Cardiac septum (tissue), 1 donor: ENCODE results near the gene DEFB113. TPM values are rescaled to one million over a fixed set of nuclear protein-coding genes. Genes with fewer than 3 reads are reported as not detected.
"Not testable (repeated sequence)": the region's sequence is repeated elsewhere in the genome, so short reads cannot be mapped to it uniquely, and the experiment has no call there.

Experiments used
- DNase-seq: peaks from one replicate; pipeline ENCODE4 v3.0.0-alpha.2; 2020; ENCODE audit warnings: low spot score
- intact Hi-C: fragments of 100-400 bp; cut with DNase I; formaldehyde crosslinking; loops from one replicate; pipeline ENCODE4 v1.14.0; 2022
- long read RNA-seq: library from polyadenylated mRNA; unstranded; transcript quantifications from one replicate; pipeline ENCODE4 v2.0.0, GENCODE V29; 2021
- total RNA-seq: library from RNA; stranded (reverse); fragmentation: NEBNext Ultra II Directional; extraction: Animal tissue kit (Norgen Biotek cat#: 25700); gene quantifications from one replicate; pipeline ENCODE4 v1.2.1, GENCODE V29; 2021
- donor health status: DM: no; HTN: no; CAD: no.

Gene DEFB113
- total RNA-seq: not detected
- long read RNA-seq: 0 reads

GRCh38 chr6:49969605-49970004 lies at the start of gene DEFB113:
DEFB113 (minus strand) TSS chr6:49969625; CDS start chr6:49969625, 0 bp downstream.
- no peak for DNase-seq
- intact Hi-C loops: no loop called here

GRCh38 chr6:50007819-50008218 lies 38.4 kb upstream of the DEFB113 start:
- no peak for DNase-seq
- intact Hi-C loops: no loop called here

- intact Hi-C loops: no loop called here
- no peak for DNase-seq
These were observed 33.7 kb upstream of the DEFB113 start for GRCh38 chr6:50003139-50003538.

GRCh38 chr6:49995278-49995677 lies 25.9 kb upstream of the DEFB113 start:
- DNase-seq: no peak
- intact Hi-C loops: no loop called here

GRCh38 chr6:49988900-49989299 lies 19.5 kb upstream of the DEFB113 start:
- intact Hi-C loops: no loop called here
- DNase-seq: no peak

- DNase-seq: no peak
- intact Hi-C loops: no loop called here
These were observed 18.3 kb upstream of the DEFB113 start for GRCh38 chr6:49987749-49988148.

GRCh38 chr6:49986551-49986950 lies 17.1 kb upstream of the DEFB113 start:
- no peak for DNase-seq
- intact Hi-C loops: no loop called here

GRCh38 chr6:49982046-49982445 lies 12.6 kb upstream of the DEFB113 start:
- no peak for DNase-seq
- intact Hi-C loops: no loop called here

GRCh38 chr6:49980898-49981297 lies 11.5 kb upstream of the DEFB113 start:
- DNase-seq: no peak
- intact Hi-C loops: no loop called here

- no peak for DNase-seq
- intact Hi-C loops: no loop called here
These were observed 10.2 kb upstream of the DEFB113 start for GRCh38 chr6:49979584-49979983.

- intact Hi-C loops: no loop called here
- DNase-seq: no peak
These were observed 9.2 kb upstream of the DEFB113 start for GRCh38 chr6:49978332-49979226.

GRCh38 chr6:49966823-49967222 lies 2.6 kb downstream of the DEFB113 start:
- intact Hi-C loops: no loop called here
- no peak for DNase-seq

- intact Hi-C loops: no loop called here
These were observed 3.1 kb downstream of the DEFB113 start for GRCh38 chr6:49966334-49966733.

GRCh38 chr6:49964064-49964463 lies 5.4 kb downstream of the DEFB113 start, which contains the start of gene DEFB114:
DEFB114 (minus strand) TSS chr6:49964164; CDS start chr6:49964105, 59 bp downstream.
- no peak for DNase-seq
- intact Hi-C loops: no loop called here

More at GRCh38 chr6:49966334-49966733, 3.1 kb downstream of the DEFB113 start:
- DNase-seq: no peak

- intact Hi-C loops: no loop called here
- DNase-seq: no peak
These were observed 11.2 kb downstream of the DEFB113 start for GRCh38 chr6:49958180-49958579.

GRCh38 chr6:49955847-49956246 lies 13.6 kb downstream of the DEFB113 start:
- no peak for DNase-seq
- intact Hi-C loops: no loop called here

GRCh38 chr6:49951926-49952325 lies 17.5 kb downstream of the DEFB113 start:
- intact Hi-C loops: no loop called here
- DNase-seq: no peak

GRCh38 chr6:49950415-49950751 lies 19.0 kb downstream of the DEFB113 start:
- no peak for DNase-seq
- intact Hi-C loops: no loop called here

GRCh38 chr6:49949062-49949461 lies 20.4 kb downstream of the DEFB113 start:
- DNase-seq: no peak
- intact Hi-C loops: no loop called here

GRCh38 chr6:49946835-49947234 lies 22.6 kb downstream of the DEFB113 start:
- intact Hi-C loops: no loop called here
- DNase-seq: no peak

GRCh38 chr6:49944068-49944467 lies 25.4 kb downstream of the DEFB113 start:
- intact Hi-C loops, DNase-seq: not testable (repeated sequence)
